Hepatocyte (in vitro differentiated cells): ENCODE measurements around the gene CHRM2.

ENCODE experiments used
- EZH2 ChIP-seq: fragments of 200-600 bp; sonication (generic); IDR thresholded peaks from 2 replicates; pipeline ENCODE4 v1.6.1; 2016; ENCODE audit warnings: antibody characterized with exemption, mild to moderate bottlenecking, borderline replicate concordance
- TF ChIP-seq, protein P1 (sequence below): fragments of 200-600 bp; sonication (generic); IDR thresholded peaks from 2 replicates; pipeline ENCODE4 v1.5.1; 2016; ENCODE audit warnings: antibody characterized with exemption, mild to moderate bottlenecking; ENCODE audit not compliant: poor library complexity

DNA sequence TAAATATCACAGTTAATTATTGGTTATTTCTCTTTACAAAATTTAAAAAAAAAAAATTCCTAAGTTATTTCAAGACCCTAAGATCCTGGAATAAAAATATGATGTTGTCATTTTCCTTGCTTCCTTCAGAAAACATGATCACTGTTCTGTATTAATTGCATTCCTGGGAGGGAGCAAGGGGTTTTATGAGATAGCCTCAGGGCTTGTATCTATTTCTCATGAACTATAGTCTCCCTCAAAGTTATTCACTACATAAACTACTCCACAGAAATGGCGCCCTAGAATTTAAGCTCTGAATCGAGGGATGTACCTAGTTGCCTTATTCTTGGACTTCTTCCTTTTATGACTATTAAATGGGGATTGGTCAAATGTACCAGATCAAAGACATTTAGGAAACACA lies 170.3 kb downstream of the CHRM2 start:
- TF ChIP-seq, protein P1, sequence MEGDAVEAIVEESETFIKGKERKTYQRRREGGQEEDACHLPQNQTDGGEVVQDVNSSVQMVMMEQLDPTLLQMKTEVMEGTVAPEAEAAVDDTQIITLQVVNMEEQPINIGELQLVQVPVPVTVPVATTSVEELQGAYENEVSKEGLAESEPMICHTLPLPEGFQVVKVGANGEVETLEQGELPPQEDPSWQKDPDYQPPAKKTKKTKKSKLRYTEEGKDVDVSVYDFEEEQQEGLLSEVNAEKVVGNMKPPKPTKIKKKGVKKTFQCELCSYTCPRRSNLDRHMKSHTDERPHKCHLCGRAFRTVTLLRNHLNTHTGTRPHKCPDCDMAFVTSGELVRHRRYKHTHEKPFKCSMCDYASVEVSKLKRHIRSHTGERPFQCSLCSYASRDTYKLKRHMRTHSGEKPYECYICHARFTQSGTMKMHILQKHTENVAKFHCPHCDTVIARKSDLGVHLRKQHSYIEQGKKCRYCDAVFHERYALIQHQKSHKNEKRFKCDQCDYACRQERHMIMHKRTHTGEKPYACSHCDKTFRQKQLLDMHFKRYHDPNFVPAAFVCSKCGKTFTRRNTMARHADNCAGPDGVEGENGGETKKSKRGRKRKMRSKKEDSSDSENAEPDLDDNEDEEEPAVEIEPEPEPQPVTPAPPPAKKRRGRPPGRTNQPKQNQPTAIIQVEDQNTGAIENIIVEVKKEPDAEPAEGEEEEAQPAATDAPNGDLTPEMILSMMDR: no peak
- no peak for TF ChIP-seq EZH2
